Fibroblast of the conjunctiva (primary cell): ENCODE measurements around the gene COX20.
"Not testable (repeated sequence)": the region's sequence is repeated elsewhere in the genome, so short reads cannot be mapped to it uniquely, and the experiment has no call there.

ENCODE experiments used
- DNase-seq: peaks from one replicate; pipeline ENCODE4 v3.0.0-alpha.2; 2010; ENCODE audit warnings: low read depth

Gene COX20

DNA sequence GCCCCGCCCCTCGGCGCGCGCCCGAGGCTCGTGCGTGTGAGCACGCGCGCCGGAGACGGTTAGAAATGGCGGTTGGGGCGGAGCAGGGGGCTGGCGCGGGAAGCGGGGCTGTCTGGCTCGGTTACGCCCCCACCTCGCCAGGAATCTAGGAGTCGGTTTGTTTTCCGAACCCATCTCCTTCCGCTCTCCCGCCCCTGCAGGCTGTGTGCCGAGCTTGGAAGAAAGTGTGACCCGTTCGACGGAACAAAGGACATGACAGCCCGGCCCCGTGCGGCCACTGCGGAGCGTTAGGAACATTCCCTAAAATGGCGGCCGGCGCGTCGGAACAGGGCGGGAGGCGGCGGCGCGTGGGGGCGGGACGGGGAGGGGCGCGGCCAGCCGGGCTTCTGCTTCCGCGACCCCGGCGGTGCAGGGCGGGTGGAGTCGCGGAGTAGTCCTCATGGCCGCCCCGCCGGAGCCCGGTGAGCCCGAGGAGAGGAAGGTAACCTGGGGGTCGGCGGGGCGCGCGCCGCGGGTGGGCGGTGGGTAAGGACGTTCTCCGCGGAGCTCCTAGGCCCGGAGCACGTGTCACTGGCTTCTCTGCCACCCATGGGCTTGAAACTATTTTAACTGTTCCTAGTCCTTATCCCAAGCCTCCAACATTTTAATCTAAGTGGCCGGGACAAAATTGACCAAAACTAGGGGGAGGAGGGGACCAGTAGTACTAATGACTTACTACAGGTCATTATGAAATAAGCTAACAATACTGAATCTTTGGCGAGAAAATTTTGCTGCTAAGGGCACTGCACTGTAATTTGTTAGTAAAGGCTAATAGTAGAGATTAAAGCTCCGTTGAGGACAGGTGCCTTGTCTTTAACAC lies at the start of gene COX20:
Gene COX20, plus strand, starts transcription at position 383 of the 859 bp plus-strand sequence. Its CDS starts 57 bp downstream, at position 440.
- peak; percentile 86 for DNase-seq

DNA sequence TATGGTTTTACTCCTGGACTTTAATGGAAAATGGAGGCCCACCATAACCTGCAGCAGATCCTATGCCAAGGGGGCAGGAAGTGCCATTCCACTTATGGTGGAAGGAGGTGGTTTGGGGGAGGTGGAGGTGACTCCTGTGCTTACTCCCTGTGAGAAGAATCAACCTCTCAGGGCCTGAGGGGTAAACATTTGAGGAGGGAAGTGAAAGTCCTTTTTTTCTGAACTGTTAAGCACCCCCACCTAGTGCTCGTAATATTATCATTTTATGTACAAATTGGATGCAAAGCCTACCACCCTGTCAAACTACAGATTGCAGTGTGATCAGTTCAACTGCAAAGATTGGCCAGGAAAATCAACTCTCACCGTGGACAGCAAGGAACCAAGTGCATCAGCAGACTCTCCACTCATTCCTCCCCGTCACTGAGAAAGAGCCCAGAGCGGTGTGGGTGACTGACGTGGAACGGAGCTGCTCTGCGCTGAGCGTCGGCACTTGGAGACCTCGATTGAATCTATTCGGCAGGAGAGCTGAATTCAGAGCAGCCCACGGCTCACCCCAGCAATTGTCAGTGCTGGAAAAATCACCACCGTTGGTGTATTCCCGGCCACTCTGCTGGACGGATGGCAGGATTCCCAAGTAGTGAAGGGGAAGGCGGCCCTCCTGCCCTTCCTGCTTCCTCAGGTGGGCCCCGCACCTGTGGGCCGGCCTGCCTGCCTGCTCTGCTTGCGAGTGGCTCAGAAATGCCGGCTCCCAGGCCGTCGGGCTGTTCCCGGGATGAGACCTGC lies 46.8 kb upstream of the COX20 start:
- no peak for DNase-seq

GRCh38 chr1:244789276-244789580 lies 46.2 kb upstream of the COX20 start:
- no peak for DNase-seq

DNA sequence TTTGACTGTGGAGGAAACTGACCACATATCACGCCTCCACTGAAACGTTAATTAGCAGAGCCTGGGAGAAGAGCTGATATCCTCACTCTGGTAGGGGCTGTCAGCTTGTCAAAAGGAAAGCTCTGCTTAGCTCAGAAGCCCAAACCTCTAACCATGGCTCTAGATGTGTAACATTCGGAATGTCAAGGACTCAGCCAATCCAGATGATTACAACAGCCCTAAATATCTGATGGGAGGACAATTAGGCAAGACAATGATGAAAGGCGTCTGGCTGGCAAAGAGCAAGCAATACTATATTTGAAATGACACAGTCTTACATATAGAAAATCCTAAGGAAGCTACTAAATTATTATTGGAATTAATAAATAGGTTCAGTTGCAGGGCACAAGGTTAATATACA lies 45.7 kb upstream of the COX20 start:
- no peak for DNase-seq

GRCh38 chr1:244791061-244791460 lies 44.4 kb upstream of the COX20 start:
- no peak for DNase-seq

GRCh38 chr1:244792188-244792850 lies 43.1 kb upstream of the COX20 start:
- peak; percentile 21 for DNase-seq

GRCh38 chr1:244794071-244794470 lies 41.4 kb upstream of the COX20 start:
- no peak for DNase-seq

DNA sequence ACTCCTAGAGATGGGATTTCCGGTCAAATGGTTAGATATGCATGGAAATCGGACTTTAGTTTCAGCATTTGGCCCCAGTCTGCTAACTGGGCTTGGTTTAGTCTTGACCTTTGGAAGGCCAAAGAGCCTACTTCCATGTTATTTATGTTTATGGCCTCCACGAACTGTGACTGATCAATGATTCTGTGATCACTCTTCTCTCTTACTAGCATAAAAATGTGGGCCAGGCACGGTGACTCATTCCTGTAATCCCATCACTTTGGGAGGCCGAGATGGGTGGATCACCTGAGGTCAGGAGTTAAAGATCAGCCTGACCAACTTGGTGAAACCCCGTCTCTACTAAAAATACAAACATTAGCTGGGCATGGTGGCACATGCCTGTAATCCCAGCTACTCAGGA lies 40.9 kb upstream of the COX20 start:
- DNase-seq: not testable (repeated sequence)

GRCh38 chr1:244796719-244797406 lies 38.6 kb upstream of the COX20 start:
- peak; percentile 48 for DNase-seq

GRCh38 chr1:244800821-244801220 lies 34.6 kb upstream of the COX20 start:
- DNase-seq: no peak

DNA sequence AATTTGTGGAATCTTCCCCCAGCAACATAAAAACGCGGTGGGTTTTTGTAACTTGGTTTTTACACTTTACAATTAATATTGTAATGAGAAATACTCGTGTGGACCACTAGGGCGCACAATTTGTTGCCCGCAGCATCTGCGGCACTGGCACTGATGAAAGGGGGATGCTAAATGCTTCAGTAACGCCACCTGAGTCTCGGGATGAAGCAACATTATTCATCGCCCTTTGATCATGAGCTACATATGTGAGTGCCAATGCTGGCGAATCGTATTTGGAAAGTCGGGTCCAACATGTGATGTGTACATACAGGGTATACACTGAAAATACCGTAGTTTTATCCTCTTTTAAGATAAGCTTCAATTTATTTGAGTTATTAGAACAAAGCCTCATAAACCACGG lies 34.2 kb upstream of the COX20 start:
- DNase-seq: peak; percentile 17

GRCh38 chr1:244802041-244802440 lies 33.4 kb upstream of the COX20 start:
- DNase-seq: no peak

- no peak for DNase-seq
Measured at GRCh38 chr1:244802556-244803239, 32.8 kb upstream of the COX20 start.

- no peak for DNase-seq
Measured at GRCh38 chr1:244804841-244805240, 30.6 kb upstream of the COX20 start.

DNA sequence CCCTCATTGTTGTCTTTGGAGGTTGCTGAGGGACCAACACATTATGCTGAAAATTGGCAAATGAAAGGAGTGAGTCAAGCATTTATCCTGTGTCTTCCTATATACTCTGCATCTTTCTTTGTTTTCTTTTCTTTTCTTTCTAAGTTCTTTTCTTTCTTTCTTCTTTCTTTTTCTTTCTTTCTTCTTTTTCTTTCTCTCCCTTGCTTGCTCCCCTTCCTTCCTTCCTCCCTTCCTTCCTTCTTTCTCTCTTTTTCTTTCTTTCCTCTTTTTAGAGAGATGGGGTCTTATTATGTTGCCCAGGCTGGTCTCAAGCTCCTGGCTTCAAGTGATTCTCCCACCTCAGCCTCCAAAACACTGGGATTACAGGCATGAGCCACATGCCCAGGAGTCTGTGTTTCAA lies 28.3 kb upstream of the COX20 start:
- DNase-seq: no peak

DNA sequence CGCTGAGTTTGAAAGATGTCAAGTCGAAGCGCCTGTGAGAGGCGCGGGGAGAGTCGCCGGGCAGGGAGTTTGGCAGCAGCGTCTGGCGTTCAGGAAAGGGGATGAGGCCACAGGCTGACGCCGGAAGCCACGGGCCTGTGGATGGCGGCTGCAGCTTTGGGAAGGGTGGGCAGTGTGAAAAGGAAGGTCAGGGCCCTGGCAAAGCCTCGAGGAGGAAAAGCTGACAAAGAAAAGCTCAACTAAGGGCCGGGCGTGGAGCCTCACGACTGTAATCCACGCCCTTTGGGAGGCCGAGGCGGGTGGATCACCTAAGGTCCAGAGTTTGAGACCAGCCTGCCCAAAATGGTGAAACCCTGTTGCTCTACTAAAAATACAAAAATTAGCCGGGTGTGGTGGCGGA lies 25.2 kb upstream of the COX20 start:
- DNase-seq: no peak

DNA sequence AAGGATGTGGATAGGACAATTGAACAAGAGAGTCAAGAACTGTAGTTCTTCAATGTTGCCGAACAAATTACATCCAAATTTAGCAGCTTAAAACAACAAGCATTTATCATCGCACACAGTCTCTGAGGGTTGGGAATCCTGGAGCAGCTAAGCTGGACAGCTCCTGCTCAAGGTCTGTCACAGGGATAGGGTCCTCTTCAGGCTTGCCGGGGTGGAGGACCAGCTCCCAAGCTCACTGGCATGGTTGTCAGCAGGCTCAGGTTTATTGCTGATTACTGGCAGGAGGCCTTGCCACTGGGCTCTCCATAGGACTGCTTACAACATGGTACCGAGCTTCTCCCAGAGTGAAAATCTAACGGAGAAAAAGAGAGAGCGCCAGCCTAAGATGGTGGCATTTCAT lies 22.1 kb upstream of the COX20 start:
- no peak for DNase-seq

DNA sequence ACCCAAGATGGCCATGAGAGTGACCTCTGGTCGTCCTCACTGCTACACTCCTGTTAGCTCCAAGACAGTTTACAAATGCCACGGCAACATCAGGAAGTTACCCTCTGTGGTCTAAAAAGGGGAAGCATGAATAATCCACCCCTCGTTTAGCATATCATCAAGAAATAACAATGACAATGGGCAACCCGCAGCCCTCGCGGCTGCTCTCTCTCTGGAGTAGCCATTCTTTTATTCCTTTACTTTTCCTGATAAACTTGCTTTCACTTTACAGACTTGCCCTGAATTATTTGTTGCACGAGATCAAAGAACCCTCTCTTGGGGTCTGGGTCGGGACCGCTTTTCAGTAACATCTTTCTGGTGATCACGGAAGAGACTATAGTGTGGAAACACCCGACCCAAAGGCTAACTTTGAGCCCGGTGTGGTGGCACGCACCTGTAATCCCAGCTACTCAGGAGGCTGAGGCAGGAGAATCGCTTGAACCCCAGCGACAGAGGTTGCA lies 19.8 kb upstream of the COX20 start:
- no peak for DNase-seq

DNA sequence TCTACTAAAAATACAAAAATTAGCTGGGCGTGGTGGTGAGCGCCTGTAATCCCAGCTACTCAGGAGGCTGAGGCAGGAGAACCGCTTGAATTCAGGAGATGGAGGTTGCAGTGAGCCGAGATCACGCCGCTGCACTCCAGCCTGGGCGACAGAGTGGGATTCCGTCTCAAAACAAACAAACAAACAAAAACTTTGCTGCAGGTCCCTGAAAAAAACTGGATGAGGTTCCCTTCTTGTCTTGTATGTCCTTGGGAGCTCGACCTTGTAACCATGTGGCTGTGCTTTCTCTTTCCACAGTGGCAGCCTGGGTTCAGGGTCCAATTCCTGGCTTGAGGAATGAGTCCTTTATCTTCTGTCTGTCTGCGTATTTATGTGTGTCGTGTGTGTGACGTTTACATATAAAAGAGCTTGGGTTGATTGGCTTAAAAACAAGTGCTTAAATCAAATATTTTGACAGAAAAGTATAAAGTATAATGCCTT lies 18.0 kb upstream of the COX20 start:
- DNase-seq: no peak

DNA sequence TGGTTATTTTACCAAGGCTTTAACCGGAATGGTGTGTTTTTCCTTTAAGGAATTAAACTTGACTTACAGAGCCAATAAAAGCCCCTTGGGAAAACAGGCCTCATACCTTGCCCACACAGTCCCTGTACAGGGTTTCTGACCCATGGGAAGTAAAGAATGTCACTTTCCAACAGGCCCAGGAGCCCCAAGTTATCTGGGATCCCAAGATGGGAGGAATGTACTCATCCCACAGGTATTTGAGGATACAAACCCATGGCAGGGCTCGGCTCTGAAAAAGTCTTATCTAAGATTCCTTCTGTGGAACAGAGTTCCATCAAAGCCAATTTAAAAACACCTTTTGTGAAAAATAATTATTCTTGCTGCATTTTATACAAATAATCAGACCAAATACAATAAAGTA lies 15.3 kb upstream of the COX20 start:
- DNase-seq: no peak

DNA sequence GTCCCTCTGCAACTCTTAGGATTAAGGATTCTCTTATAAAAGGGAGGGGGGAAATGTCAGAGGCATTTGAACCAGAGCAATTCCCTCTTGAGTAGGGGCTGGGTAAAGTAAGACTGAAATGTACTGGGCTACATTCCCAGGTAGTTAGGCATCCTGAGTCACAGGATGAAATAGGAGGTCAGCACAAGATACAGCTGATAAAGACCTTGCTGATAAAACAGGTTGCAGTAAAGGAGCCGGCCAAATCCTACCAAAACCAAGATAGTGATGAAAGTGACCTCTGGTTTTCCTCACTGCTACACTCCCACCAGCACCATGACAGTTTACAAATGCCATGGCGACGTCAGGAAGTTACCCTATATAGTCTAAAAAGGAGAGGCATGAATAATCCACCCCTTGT lies 14.3 kb upstream of the COX20 start:
- no peak for DNase-seq
